ENCODE measurements around the gene AXIN2.

GRCh38 chr17:65542610-65543009 is 18.8 kb downstream of the AXIN2 start:
- TF ChIP-seq REST (IDR thresholded peaks at IDR 0.05; ENCODE audit: insufficient replicate concordance, low read depth) (no peak), CTCF (IDR thresholded peaks at IDR 0.05; ENCODE audit: insufficient read depth, low read length) (no peak), POLR2AphosphoS5 (IDR thresholded peaks at IDR 0.05; ENCODE audit: low read depth) (no peak)
